Activated CD4-positive, alpha-beta memory T cell treated with anti-CD3 and anti-CD28 coated beads, Interleukin-2, amount 10 ng/mL, durations not matched to agents 7 days and 5 days (primary cell): ENCODE data around the gene GSTA2. TPM values are rescaled to one million over a fixed set of nuclear protein-coding genes. Genes with fewer than 3 reads are reported as not detected.
"Not testable (repeated sequence)": the region's sequence is repeated elsewhere in the genome, so short reads cannot be mapped to it uniquely, and the experiment has no call there.

Source experiments
- CTCF ChIA-PET: fragments of 350-600 bp; sonication (Branson Sonifier 250); formaldehyde crosslinking; loops from one replicate; lab custom pipeline; 2021; ENCODE audit warnings: antibody characterized with exemption, inconsistent platforms; lab: Charles Lee
- POLR2A ChIA-PET: fragments of 350-600 bp; sonication (Branson Sonifier 250); formaldehyde crosslinking; loops from one replicate; lab custom pipeline; 2021; ENCODE audit warnings: antibody characterized with exemption; lab: Charles Lee
- DNase-seq: peaks from one replicate; pipeline ENCODE4 v3.0.0-alpha.2; 2020
- H3K27ac Mint-ChIP-seq: one replicate; pipeline ENCODE4 v1.8.0; 2021; ENCODE audit warnings: mild to moderate bottlenecking, mixed read lengths
- H3K27me3 Mint-ChIP-seq: one replicate; pipeline ENCODE4 v1.8.0; 2021; ENCODE audit warnings: mixed read lengths
- H3K36me3 Mint-ChIP-seq: one replicate; pipeline ENCODE4 v1.8.0; 2021; ENCODE audit warnings: low read depth, mixed read lengths
- H3K4me1 Mint-ChIP-seq: one replicate; pipeline ENCODE4 v1.8.0; 2021; ENCODE audit warnings: mixed read lengths
- H3K4me3 Mint-ChIP-seq: one replicate; pipeline ENCODE4 v1.8.0; 2021; ENCODE audit warnings: mild to moderate bottlenecking, mixed read lengths
- H3K9me3 Mint-ChIP-seq: one replicate; pipeline ENCODE4 v1.8.0; 2021; ENCODE audit warnings: mixed read lengths
- total RNA-seq, 2 experiments: library from RNA; stranded (reverse); gene quantifications; one replicate each; pipeline ENCODE4 v1.2.3, GENCODE V29; 2021

Gene GSTA2
- total RNA-seq, 2 experiments from 2014 or later: not detected

DNA sequence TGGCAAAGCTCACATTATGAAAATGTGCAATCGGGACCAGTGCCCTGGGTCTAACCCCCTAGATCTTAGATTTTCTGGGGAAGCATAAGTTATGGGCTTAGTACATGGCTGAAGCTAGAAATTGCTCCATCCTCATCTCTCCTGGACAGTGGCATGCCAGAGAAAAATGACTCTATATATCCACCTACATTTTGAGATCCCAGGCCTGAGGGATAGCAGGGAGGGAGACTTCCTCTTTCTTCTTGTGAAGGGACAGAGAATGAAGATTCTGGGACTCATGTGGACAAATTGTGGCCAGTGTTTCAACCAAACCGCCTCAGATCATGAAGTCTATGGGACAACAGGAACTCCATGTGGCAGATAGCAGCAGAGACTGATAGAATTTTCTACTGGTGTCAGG, 35.4 kb downstream of the GSTA2 start:
- Mint-ChIP-seq H3K27ac (no peak overlapping the region), H3K9me3 (no peaks in the 10 kb centered on the region), H3K36me3 (no peaks in the 10 kb centered on the region), H3K4me3 (no peak overlapping the region), H3K4me1 (no peaks in the 10 kb centered on the region), H3K27me3 (no peaks in the 10 kb centered on the region)
- DNase-seq: no peak
- CTCF ChIA-PET: no interaction called here
- POLR2A ChIA-PET: no interaction called here

DNA sequence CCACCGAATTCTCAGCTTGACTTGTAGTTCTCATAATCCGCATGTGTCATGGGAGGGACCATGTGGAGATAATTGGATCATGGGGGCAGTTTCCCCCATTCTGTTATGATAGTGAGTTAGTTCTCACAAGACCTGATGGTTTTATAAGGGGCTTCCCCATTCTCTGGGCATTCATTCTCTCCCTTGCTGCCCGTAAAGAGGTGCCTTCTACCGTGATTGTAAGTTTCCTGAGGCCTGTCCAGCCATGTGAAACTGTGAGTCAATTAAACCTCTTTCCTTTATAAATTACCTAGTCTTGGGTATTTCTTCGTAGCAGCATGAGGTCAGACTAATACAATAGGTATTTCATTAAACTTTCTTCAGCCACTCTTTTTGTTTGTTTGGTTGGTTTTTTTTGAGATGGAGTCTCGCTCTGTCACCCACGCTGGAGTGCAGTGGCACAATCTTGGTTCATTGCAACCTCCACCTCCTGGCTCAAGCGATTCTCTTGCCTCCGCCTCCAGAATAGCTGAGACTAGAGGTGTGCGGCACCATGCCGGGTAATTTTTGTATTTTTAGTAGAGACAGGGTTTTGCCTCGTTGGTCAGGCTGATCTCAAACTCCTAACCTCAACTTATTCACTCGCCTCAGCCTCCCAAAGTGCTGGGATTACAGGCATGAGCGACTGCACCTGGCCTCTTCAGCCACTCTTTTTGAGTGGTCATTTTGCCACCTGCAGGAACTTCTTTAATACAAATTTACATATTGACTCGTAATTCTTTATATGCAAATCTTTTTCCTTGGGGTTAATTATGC, 36.3 kb downstream of the GSTA2 start:
- no peak overlapping the region for H3K27ac Mint-ChIP-seq
- DNase-seq: no peak
- no peak overlapping the region for H3K4me3 Mint-ChIP-seq
- POLR2A ChIA-PET: no interaction called here
- H3K36me3 Mint-ChIP-seq: no peaks in the 10 kb centered on the region
- H3K27me3 Mint-ChIP-seq: no peaks in the 10 kb centered on the region
- CTCF ChIA-PET: no interaction called here
- no peaks in the 10 kb centered on the region for H3K4me1 Mint-ChIP-seq
- H3K9me3 Mint-ChIP-seq: no peaks in the 10 kb centered on the region

DNA sequence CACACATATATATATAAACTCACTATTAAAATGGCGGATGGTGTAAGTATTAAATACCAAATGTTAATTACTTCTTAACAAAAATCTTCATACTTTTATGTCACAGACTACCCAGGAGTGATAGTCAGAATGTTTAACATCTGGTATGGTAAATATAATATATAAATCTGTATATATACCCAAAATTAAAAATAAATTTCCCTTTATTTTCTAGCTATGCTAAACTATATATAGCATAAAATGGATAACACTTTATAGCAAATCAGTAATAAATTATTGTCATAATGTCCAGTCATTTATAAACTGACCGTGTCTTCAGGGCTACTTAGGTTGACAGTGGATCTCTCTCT, 37.1 kb downstream of the GSTA2 start:
- Mint-ChIP-seq H3K27me3 (no peaks in the 10 kb centered on the region), H3K4me3 (no peak overlapping the region), H3K36me3 (no peaks in the 10 kb centered on the region), H3K4me1 (no peaks in the 10 kb centered on the region), H3K27ac (no peak overlapping the region), H3K9me3 (no peaks in the 10 kb centered on the region)
- DNase-seq: no peak
- ChIA-PET CTCF (no interaction called here), POLR2A (no interaction called here)

DNA sequence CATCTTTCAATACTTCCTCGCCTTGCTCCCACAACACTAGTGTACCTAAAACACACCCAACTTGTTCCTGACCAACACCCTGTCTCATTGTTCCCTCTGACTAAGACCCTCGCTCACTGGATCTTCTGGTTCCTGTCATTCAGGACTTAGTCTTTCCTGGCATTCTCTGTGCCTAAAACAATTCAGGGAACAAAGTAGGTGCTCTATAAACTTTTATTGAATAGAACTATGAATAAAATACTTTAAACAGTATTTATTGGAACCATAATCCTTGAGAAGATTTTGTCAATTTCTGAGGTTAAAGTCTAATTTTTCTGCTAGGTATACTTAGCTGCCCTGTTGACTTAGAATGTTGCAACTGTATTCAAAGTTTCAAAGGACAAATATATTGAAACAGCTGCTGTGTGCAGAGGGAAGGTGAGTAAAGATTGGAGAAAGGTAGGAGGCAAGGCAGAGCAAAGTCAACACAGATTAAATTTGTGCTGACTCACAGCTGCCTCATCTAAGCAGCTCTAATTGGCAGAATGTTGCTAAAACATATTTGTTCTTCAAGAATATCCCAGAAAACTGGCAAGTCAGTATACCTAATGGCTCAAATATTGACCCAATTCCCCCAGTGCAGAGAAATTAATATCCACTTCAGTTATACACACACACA, 37.6 kb downstream of the GSTA2 start:
- Mint-ChIP-seq H3K36me3 (no peaks in the 10 kb centered on the region), H3K9me3 (no peaks in the 10 kb centered on the region), H3K4me1 (no peaks in the 10 kb centered on the region), H3K27ac (no peak overlapping the region), H3K27me3 (no peaks in the 10 kb centered on the region), H3K4me3 (no peak overlapping the region)
- DNase-seq: no peak
- ChIA-PET CTCF (no interaction called here), POLR2A (no interaction called here)

DNA sequence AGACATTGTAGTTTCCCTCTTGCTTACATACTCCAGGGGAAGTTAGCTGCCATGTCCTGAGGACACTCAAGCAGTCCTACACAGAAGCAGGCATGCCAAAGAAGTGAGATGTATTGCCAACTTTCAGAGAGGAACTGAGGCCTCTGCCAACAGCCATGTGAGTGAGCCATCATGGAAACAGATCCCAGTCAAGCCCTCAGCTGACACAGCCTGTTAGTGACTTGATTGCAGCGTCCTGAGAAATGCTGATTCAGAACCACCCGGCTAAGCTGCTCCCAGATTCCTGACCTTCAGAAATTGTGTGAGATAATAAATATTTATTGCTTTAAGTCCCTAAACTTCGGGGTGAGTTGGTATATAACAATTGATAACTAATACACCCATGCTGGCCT, 38.1 kb downstream of the GSTA2 start:
- Mint-ChIP-seq H3K27me3 (no peaks in the 10 kb centered on the region), H3K4me3 (no peak overlapping the region), H3K36me3 (no peaks in the 10 kb centered on the region), H3K27ac (no peak overlapping the region), H3K4me1 (no peaks in the 10 kb centered on the region), H3K9me3 (no peaks in the 10 kb centered on the region)
- POLR2A ChIA-PET: no interaction called here
- no peak for DNase-seq
- CTCF ChIA-PET: interaction anchor here (1.0 kb wide), 1 partner anchor 337 kb away, joined by 3 read pairs; no protein-coding TSS in a partner anchor

DNA sequence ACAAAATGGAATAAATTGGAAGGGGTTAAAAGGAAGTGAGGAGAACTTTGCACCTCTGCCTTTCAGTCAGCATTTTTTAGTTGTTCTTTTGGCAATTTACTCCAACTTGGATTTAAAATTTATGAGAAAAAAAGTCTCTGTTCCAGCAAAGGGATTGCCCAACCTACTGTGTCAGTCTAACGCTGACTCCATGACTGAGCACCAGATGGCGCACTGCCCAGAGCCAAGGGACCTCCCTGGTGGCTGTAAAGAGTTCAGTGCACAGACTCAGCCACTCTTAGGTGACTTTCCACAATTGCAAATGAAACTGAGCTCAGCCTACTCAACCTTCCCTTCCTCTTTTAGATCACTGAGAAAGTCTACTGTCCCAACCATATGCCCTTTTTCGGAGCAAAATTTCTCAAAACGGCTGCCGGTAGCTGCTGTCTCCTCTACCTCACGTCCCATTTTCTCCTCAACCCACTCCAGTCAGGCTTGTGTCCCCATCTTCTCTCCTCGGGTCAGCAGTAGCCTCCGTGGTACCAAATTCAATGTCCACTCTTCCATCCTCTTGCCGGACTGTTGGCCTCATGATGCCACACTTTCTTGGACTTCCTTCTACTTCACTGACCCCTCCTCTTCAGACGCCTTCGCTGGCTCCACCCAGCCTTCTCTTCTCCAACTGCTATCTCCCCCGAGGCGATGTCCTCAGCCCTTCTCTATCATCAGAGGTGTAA, 38.7 kb downstream of the GSTA2 start:
- Mint-ChIP-seq H3K27me3 (no peaks in the 10 kb centered on the region), H3K4me1 (no peaks in the 10 kb centered on the region), H3K9me3 (no peaks in the 10 kb centered on the region), H3K4me3 (no peak overlapping the region), H3K36me3 (no peaks in the 10 kb centered on the region), H3K27ac (no peak overlapping the region)
- ChIA-PET POLR2A (no interaction called here), CTCF (interaction anchor here (1.0 kb wide), 1 partner anchor 338 kb away, joined by 3 read pairs; no protein-coding TSS in a partner anchor)
- DNase-seq: peak; percentile 55

DNA sequence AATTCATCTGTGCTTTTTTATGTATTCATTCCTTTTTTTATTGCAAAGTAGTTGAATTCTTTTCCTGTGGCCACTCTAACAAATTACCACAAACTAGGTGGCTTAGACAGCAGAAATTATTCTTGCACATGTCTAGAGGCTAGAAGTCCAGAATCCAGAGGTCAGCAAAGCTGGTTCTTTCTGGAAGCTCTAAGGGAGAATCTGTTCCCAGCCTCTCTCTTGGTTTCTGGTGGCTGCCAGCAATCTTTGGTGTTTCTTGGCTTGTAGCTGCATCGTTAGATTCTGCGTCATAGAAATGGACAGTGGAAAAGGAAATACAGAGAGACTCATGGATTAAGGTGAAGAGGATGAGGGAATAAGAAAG, 39.3 kb downstream of the GSTA2 start:
- Mint-ChIP-seq H3K4me1 (no peaks in the 10 kb centered on the region), H3K36me3 (no peaks in the 10 kb centered on the region), H3K27me3 (no peaks in the 10 kb centered on the region), H3K4me3 (no peak overlapping the region), H3K27ac (no peak overlapping the region), H3K9me3 (no peaks in the 10 kb centered on the region)
- ChIA-PET POLR2A (no interaction called here), CTCF (interaction anchor here (1.0 kb wide), 1 partner anchor 338 kb away, joined by 3 read pairs; no protein-coding TSS in a partner anchor)
- DNase-seq: no peak

DNA sequence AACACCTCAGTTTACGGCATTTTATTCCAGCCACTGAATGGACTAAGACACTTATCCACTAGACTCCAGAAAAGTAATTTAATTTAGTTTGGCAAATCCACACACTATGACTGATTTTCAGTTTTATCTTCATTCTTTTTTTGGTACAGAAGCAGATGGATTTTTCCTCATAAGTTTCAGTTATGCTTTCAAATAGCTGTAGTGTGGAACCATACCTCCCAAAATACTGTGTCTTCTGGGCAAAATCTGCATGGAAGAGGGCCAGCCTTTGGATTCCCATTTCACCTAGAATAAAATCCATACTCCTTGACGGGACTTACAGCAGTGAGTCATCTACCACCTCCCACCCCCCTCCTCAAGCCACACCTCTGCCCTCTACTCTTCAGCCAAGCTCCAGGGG, 43.0 kb downstream of the GSTA2 start:
- CTCF ChIA-PET: no interaction called here
- H3K4me1 Mint-ChIP-seq: no peaks in the 10 kb centered on the region
- H3K36me3 Mint-ChIP-seq: no peaks in the 10 kb centered on the region
- peaks cover 5% of the 10 kb centered on the region for H3K27me3 Mint-ChIP-seq
- no peak for DNase-seq
- POLR2A ChIA-PET: no interaction called here
- H3K9me3 Mint-ChIP-seq: no peaks in the 10 kb centered on the region
- no peak overlapping the region for H3K27ac Mint-ChIP-seq
- no peak overlapping the region for H3K4me3 Mint-ChIP-seq

DNA sequence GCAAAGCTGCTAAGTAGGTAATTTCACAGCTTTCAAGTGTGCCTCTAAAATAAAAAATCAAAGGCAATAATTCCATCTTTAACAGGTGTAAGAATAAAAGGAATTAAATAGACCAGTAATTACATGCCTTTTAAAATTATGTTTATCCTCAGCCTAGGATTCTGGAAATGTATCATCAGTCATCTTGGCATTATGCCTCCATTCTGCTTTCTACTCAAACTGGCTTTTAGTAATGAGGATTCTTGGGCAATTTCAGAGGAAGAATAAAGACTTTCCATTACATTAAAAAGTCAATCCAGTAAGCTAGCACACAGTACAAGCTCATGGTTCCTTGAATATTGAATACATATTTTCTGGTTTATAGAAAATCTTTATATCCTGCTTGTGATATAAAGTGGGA, 44.7 kb downstream of the GSTA2 start:
- Mint-ChIP-seq H3K36me3 (no peaks in the 10 kb centered on the region), H3K4me1 (no peaks in the 10 kb centered on the region), H3K27ac (no peak overlapping the region), H3K9me3 (no peaks in the 10 kb centered on the region), H3K27me3 (peaks cover 7% of the 10 kb centered on the region), H3K4me3 (no peak overlapping the region)
- DNase-seq: no peak
- CTCF ChIA-PET: interaction anchor here (0.6 to 1.4 kb wide), 2 partner anchors 67 to 123 kb away, joined by 4 to 5 read pairs; no protein-coding TSS in a partner anchor
- POLR2A ChIA-PET: no interaction called here

DNA sequence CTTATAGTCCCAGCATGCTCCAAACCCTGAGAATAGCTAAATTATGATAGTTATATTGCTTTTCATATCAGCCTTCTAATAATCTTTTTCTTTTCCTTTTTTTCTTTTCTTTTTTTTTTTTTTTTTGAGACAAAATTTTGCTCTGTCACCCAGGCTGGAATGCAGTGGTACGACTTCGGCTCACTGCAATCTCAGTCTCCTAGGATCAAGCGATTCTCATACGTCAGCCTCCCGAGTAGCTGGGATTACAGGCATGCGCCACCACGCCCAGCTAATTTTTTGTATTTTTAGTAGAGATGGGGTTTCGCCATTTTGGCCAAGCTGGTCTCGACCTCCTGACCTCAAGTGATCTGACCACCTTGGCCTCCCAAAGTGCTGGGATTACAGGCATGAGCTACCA, 48.5 kb downstream of the GSTA2 start:
- H3K36me3 Mint-ChIP-seq, DNase-seq, H3K4me1 Mint-ChIP-seq, POLR2A ChIA-PET, H3K9me3 Mint-ChIP-seq, H3K27ac Mint-ChIP-seq, H3K4me3 Mint-ChIP-seq, H3K27me3 Mint-ChIP-seq: not testable (repeated sequence)
- CTCF ChIA-PET: interaction anchor here (0.7 kb wide), 2 partner anchors 233 to 346 kb away, joined by 3 read pairs; no protein-coding TSS in a partner anchor

DNA sequence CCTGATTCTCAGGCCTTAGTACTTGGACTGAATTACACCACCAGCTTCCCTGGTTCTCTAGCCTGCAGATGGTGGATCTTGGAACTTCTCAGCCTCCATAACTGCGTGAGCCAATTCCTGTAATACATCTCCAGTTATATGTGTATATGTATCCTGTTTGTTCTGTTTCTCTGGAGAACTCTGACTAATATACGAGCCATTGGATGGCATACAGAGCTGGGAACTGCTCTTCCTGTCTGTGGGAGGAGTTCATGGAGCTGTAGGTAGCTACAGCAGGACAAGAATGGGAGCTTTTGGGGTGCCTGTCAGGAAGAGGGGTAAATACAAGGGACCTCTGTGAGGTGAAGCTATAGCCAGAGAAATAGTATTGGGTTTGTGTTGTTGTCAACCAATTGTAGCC, 51.1 kb downstream of the GSTA2 start:
- Mint-ChIP-seq H3K4me1 (no peaks in the 10 kb centered on the region), H3K4me3 (no peak overlapping the region), H3K9me3 (no peaks in the 10 kb centered on the region), H3K27ac (no peak overlapping the region), H3K27me3 (peaks cover 7% of the 10 kb centered on the region), H3K36me3 (no peaks in the 10 kb centered on the region)
- CTCF ChIA-PET: no interaction called here
- DNase-seq: no peak
- POLR2A ChIA-PET: no interaction called here

DNA sequence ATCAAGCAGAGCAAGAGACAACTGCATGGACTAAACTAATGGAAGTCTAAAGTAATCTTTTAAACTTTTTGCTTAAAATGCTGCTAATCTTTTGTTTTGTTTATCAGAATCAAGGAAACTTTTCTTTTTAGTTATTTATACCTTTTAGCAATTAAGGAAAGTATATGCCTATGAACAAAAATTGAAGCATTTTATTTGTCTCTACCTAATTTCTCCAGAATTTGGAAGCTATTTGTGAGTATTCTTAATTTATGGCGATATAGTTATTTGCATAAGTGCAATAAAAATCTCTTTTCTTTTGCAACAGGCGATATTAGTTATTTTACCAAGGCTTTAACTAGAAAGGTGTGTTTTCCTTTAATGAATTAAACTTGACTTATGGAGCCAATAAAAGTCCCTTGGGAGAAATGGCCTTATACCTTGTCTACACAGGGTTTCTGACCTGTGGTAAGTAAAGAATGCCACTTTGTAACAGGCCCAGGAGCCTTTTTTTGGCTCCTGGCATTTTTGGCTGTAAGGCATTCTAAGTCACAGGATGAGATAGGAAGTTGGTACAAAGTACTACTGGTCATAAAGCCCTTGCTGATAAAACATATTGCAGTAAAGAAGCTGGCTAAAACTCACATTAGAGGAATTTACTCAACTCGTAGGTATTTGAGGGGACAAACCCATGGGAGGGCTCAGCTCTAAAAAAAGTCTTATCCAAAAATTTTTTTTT, 55.2 kb downstream of the GSTA2 start:
- DNase-seq: no peak

DNA sequence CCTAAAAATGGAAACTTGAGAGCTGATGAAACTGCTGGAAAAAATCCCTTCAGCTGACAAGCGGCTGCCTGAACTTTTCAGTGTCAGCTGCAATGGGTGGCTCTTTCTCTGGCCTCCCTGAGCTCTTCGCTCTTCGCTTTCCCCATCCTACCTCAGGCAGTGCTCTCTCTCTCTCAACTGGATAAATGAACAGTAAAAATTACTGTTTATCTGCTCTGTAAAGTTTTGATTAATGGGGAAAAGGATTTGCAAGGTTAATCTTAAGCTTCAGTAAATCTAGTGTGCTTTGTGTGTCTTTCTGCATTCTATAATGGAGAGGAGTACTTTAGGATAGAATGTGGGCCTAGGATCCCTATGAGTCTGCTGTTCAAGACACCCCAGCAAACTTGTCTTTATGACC, 57.3 kb downstream of the GSTA2 start:
- Mint-ChIP-seq H3K36me3 (no peaks in the 10 kb centered on the region), H3K27me3 (peaks cover 11% of the 10 kb centered on the region), H3K9me3 (no peaks in the 10 kb centered on the region), H3K4me1 (no peaks in the 10 kb centered on the region), H3K27ac (no peak overlapping the region), H3K4me3 (no peak overlapping the region)
- POLR2A ChIA-PET: no interaction called here
- CTCF ChIA-PET: no interaction called here
- no peak for DNase-seq

More for the DNA sequence above, 55.2 kb downstream of the GSTA2 start:
- H3K27me3 Mint-ChIP-seq: peaks cover 4% of the 10 kb centered on the region
- CTCF ChIA-PET: no interaction called here
- H3K4me3 Mint-ChIP-seq: no peak overlapping the region
- no peaks in the 10 kb centered on the region for H3K36me3 Mint-ChIP-seq
- H3K4me1 Mint-ChIP-seq: no peaks in the 10 kb centered on the region
- POLR2A ChIA-PET: no interaction called here
- no peaks in the 10 kb centered on the region for H3K9me3 Mint-ChIP-seq
- no peak overlapping the region for H3K27ac Mint-ChIP-seq
